ENCODE data around the gene IGSF6. TPM values are rescaled to one million over a fixed set of nuclear protein-coding genes. Genes with fewer than 3 reads are reported as not detected.
"Not testable (repeated sequence)": the region's sequence is repeated elsewhere in the genome, so short reads cannot be mapped to it uniquely, and the experiment has no call there.

Gene IGSF6
- total and polyA plus RNA-seq, 2 of the 4 experiments (the other 2 are of a cell fraction): not detected

DNA sequence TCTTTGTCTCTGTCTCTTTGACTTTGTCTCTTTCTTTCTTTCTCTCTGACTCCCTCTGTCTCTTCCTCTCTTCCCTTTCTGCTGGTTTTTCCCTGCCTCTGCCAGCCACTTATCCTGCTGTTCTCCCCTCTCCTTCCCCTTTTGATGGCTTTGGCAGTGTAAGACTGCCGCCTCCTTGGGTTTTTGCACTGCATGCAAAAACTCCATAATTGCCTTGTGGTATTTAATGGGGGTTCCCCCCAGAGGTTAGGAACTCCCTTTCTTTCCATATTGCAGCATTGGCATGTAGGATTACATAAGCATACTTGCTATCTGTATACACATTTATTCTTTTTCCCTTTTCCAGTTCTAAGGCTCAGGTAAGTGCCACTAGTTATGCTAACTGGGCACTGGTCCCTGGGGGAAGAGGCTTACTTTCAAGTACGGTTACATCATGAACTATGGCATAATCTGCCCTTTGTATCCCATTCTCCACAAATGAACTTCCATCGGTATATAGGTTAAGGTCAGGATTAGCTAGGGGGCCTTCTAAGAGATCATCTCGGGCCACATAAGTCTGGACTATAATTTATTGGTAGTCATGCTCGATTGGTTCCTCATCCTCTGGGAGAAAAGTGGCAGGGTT is 20.3 kb downstream of the IGSF6 start:
- H3K27ac ChIP-seq (ENCODE audit: insufficient read depth, low read length); H2BK15ac ChIP-seq (ENCODE audit: low read depth, low read length); ATAC-seq (ENCODE audit: low read depth); H3K4ac ChIP-seq (ENCODE audit: low read depth, low read length); H2AFZ ChIP-seq (replicated peaks; ENCODE audit: low read length, poor library complexity); H2AK9ac ChIP-seq (replicated peaks; ENCODE audit: low read depth, low read length, poor library complexity); H4K91ac ChIP-seq (ENCODE audit: insufficient read depth, low read depth, low read length); in situ Hi-C loops (cut with MboI; ENCODE audit: low sequenced_read_pairs); H3K23ac ChIP-seq (ENCODE audit: low read depth, low read length); dilution Hi-C loops (cut with HindIII; ENCODE audit: low sequenced_read_pairs, unreplicated experiment); H2BK120ac ChIP-seq (ENCODE audit: low read depth, low read length); H4K8ac ChIP-seq (ENCODE audit: low read depth in 2 of 2, low read length in 2 of 2); H3K9me3 ChIP-seq (ENCODE audit: control insufficient read depth, insufficient read depth, low read length); DNase-seq; H3K4me1 ChIP-seq (ENCODE audit: control insufficient read depth, insufficient read depth, low read length); CTCF ChIA-PET; H3K14ac ChIP-seq (replicated peaks; ENCODE audit: low read depth, low read length); H2BK5ac ChIP-seq (ENCODE audit: low read depth, low read length, poor library complexity, severe bottlenecking); intact Hi-C loops (cut with micrococcal nuclease); BruUV-seq (replicated peaks); H4K5ac ChIP-seq (ENCODE audit: low read depth, low read length); H3K9me1 ChIP-seq (ENCODE audit: insufficient read depth, low read length); H3K56ac ChIP-seq (ENCODE audit: extremely low read depth, insufficient read depth, low read length); H3K4me3 ChIP-seq (ENCODE audit: insufficient read depth, low read depth, low read length); H2AK5ac ChIP-seq (ENCODE audit: low read depth, low read length); H3K18ac ChIP-seq (ENCODE audit: low read depth, low read length); H3K9ac ChIP-seq (ENCODE audit: low read depth, low read length); POLR2A ChIA-PET (ENCODE audit: unreplicated experiment); H2BK20ac ChIP-seq (ENCODE audit: low read depth, low read length); H4K20me1 ChIP-seq (ENCODE audit: insufficient read depth, low read length); H3K27me3 ChIP-seq (ENCODE audit: control insufficient read depth, insufficient read depth, low read length); H3K4me2 ChIP-seq (ENCODE audit: low read depth, low read length): not testable (repeated sequence)
- 100% methylated on average over 1 of the region's 5 CpGs; no CpG with 5 or more reads in 1 of the 2 experiments for WGBS, 2 experiments (ENCODE audit: extremely low coverage in 2 of 2, insufficient read length in 1 of 2)
- peaks cover 5 to 42% of the 10 kb centered on the region in 2 experiments; a peak in 3 of 4 replicates for H3K79me1 ChIP-seq (ENCODE audit: low read depth in 1 of 2, low read length in 2 of 2)
- H3K36me3 ChIP-seq (ENCODE audit: control insufficient read depth, insufficient read depth, low read length): peaks cover 15% of the 10 kb centered on the region; the same call in 1 of the 2 replicates

- Histone ChIP-seq H3K36me3 (ENCODE audit: control insufficient read depth, insufficient read depth, low read length) (peaks cover 15% of the 10 kb centered on the region; the same call in 1 of the 2 replicates), H3K79me1 (ENCODE audit: low read depth in 1 of 2, low read length in 2 of 2) (peaks cover 5 to 42% of the 10 kb centered on the region in 2 experiments; a peak in 3 of 4 replicates)
- H3K4ac ChIP-seq (ENCODE audit: low read depth, low read length); H3K9me3 ChIP-seq (ENCODE audit: control insufficient read depth, insufficient read depth, low read length); H3K18ac ChIP-seq (ENCODE audit: low read depth, low read length); CTCF ChIA-PET; H2BK120ac ChIP-seq (ENCODE audit: low read depth, low read length); H3K56ac ChIP-seq (ENCODE audit: extremely low read depth, insufficient read depth, low read length); H3K23ac ChIP-seq (ENCODE audit: low read depth, low read length); H3K9ac ChIP-seq (ENCODE audit: low read depth, low read length); DNase-seq; H4K8ac ChIP-seq (ENCODE audit: low read depth in 2 of 2, low read length in 2 of 2); H4K20me1 ChIP-seq (ENCODE audit: insufficient read depth, low read length); dilution Hi-C loops (cut with HindIII; ENCODE audit: low sequenced_read_pairs, unreplicated experiment); BruUV-seq (replicated peaks); intact Hi-C loops (cut with micrococcal nuclease); H3K9me1 ChIP-seq (ENCODE audit: insufficient read depth, low read length); ATAC-seq (ENCODE audit: low read depth); in situ Hi-C loops (cut with MboI; ENCODE audit: low sequenced_read_pairs); H4K5ac ChIP-seq (ENCODE audit: low read depth, low read length); H2AFZ ChIP-seq (replicated peaks; ENCODE audit: low read length, poor library complexity); H3K4me2 ChIP-seq (ENCODE audit: low read depth, low read length); H3K27ac ChIP-seq (ENCODE audit: insufficient read depth, low read length); POLR2A ChIA-PET (ENCODE audit: unreplicated experiment); H3K4me3 ChIP-seq (ENCODE audit: insufficient read depth, low read depth, low read length); H3K27me3 ChIP-seq (ENCODE audit: control insufficient read depth, insufficient read depth, low read length); H2AK5ac ChIP-seq (ENCODE audit: low read depth, low read length); H3K14ac ChIP-seq (replicated peaks; ENCODE audit: low read depth, low read length); H2BK5ac ChIP-seq (ENCODE audit: low read depth, low read length, poor library complexity, severe bottlenecking); H2AK9ac ChIP-seq (replicated peaks; ENCODE audit: low read depth, low read length, poor library complexity); H2BK20ac ChIP-seq (ENCODE audit: low read depth, low read length); H3K4me1 ChIP-seq (ENCODE audit: control insufficient read depth, insufficient read depth, low read length); H4K91ac ChIP-seq (ENCODE audit: insufficient read depth, low read depth, low read length); H2BK15ac ChIP-seq (ENCODE audit: low read depth, low read length): not testable (repeated sequence)
- WGBS, 2 experiments (ENCODE audit: extremely low coverage in 2 of 2, insufficient read length in 1 of 2): no CpG with 5 or more reads among the region's 8 CpGs
These were observed 21.0 kb downstream of the IGSF6 start for GRCh38 chr16:21631376-21631775.

Data from IMR-90 (cell line).